Aorta (tissue), 5 donors: Measurements from ENCODE around the gene MEF2C. TPM values are rescaled to one million over a fixed set of nuclear protein-coding genes. Genes with fewer than 3 reads are reported as not detected.

ENCODE experiments used
- ATAC-seq: fragments of 200-7000 bp; cut with Tn5 transposase; one replicate; pipeline ENCODE4 v1.9.1; 2022; ENCODE audit warnings: moderate library complexity; ENCODE audit not compliant: low FRiP score
- DNase-seq, 2 donors: peaks; one replicate each; pipeline ENCODE4 v3.0.0-alpha.2; 2020
- H3K27ac ChIP-seq, 2 donors: one replicate each; pipeline ENCODE4 v1.5.1; 2013; ENCODE audit warnings: low read length in 2 of 2, mild to moderate bottlenecking in 2 of 2, moderate library complexity in 2 of 2, control low read depth in 1 of 2, inconsistent platforms in 1 of 2, low read depth in 1 of 2
- H3K27me3 ChIP-seq, 2 donors: one replicate each; pipeline ENCODE4 v1.6.1; 2013; ENCODE audit warnings: control low read depth in 1 of 2, low read length in 1 of 2, mild to moderate bottlenecking in 1 of 2, moderate library complexity in 1 of 2; ENCODE audit not compliant: insufficient read depth in 2 of 2, control insufficient read depth in 1 of 2
- H3K36me3 ChIP-seq, 2 donors: one replicate each; pipeline ENCODE4 v1.6.1; 2013; ENCODE audit warnings: control low read depth in 1 of 2, low read length in 1 of 2, mild to moderate bottlenecking in 1 of 2; ENCODE audit not compliant: insufficient read depth in 2 of 2, control insufficient read depth in 1 of 2
- H3K4me1 ChIP-seq, 2 donors: one replicate each; pipeline ENCODE4 v1.6.1; 2013; ENCODE audit warnings: low read length in 2 of 2, control low read depth in 1 of 2, mild to moderate bottlenecking in 1 of 2, moderate library complexity in 1 of 2; ENCODE audit not compliant: insufficient read depth in 2 of 2, control insufficient read depth in 1 of 2
- H3K4me3 ChIP-seq, 2 donors: one replicate each; pipeline ENCODE4 v1.5.1; 2013; ENCODE audit warnings: low read length in 2 of 2, control low read depth in 1 of 2, mild to moderate bottlenecking in 1 of 2
- H3K9me3 ChIP-seq: one replicate; pipeline ENCODE4 v1.6.1; 2013; ENCODE audit warnings: mild to moderate bottlenecking, low read length; ENCODE audit not compliant: control insufficient read depth
- WGBS, 2 donors: extraction: QIAGEN DNeasy Blood & Tissue Kit; methylation state at CpG; one replicate each; pipeline ENCODE4 v1.1.7; 2013; 5-methylcytosine and 5-hydroxymethylcytosine counted together
- intact Hi-C, 2 donors: fragments of 100-400 bp; cut with DNase I; formaldehyde crosslinking; loops; one replicate each; pipeline versions ENCODE4 v1.14.2 to v1.15.0; 2022
- polyA plus RNA-seq, 2 donors: library from polyadenylated mRNA; stranded (reverse); fragments of 200-250 nt; gene quantifications; one replicate each; pipeline ENCODE4 v1.2.3, GENCODE V29; 2013
- total RNA-seq, 2 donors: library from RNA; stranded (reverse); fragmentation: NEBNext Ultra II Directional; extraction: Animal tissue kit (Norgen Biotek cat#: 25700); gene quantifications; one replicate each; pipeline ENCODE4 v1.2.1, GENCODE V29; 2021
- donor health status: healthy with polysubstance abuse.
- donor health status: Bipolar disorder and iron deficiency.
- donor health status: DM: no; HTN: no; CAD: no.
- donor health status: DM: no; HTN: no; CAD: no.
- donor health status: DM: yes; HTN: yes; CAD: no.

MEF2C gene
- total and polyA plus RNA-seq, 4 donors: 22.0 to 186 (median 80.3) TPM

GRCh38 chr5:88890070-88890781 is 7.2 kb upstream of the MEF2C start:
- no peaks in the 10 kb centered on the region for H3K27me3 ChIP-seq
- intact Hi-C loops: no loop called here
- H3K4me3 ChIP-seq: peak overlapping the region; percentile 46 to 78
- ATAC-seq (no peak), DNase-seq (no peak)
- peaks cover 0 to 1% of the 10 kb centered on the region in 2 donors for H3K4me1 ChIP-seq
- peak overlapping the region; percentile 86 to 89 for H3K27ac ChIP-seq
- H3K36me3 ChIP-seq: no peaks in the 10 kb centered on the region
- no peaks in the 10 kb centered on the region for H3K9me3 ChIP-seq
- WGBS, 2 donors: 5 to 6% methylated on average over 10 of the region's 10 CpGs

GRCh38 chr5:88889189-88890069 is 6.4 kb upstream of the MEF2C start:
- WGBS, 2 donors: 1% methylated on average over 44 to 48 of the region's 48 CpGs
- H3K4me3 ChIP-seq: peak overlapping the region; percentile 46 to 78
- no peaks in the 10 kb centered on the region for H3K27me3 ChIP-seq
- H3K27ac ChIP-seq: peak overlapping the region; percentile 86 to 89
- no peaks in the 10 kb centered on the region for H3K36me3 ChIP-seq
- ATAC-seq (peak; percentile 90), DNase-seq (peak; percentile 83 to 89)
- H3K9me3 ChIP-seq: no peaks in the 10 kb centered on the region
- intact Hi-C loops: loop anchor here (5.0 to 10.0 kb wide), 7 partner anchors 73 to 1375 kb away; no protein-coding TSS in a partner anchor
- H3K4me1 ChIP-seq: peaks cover 0 to 1% of the 10 kb centered on the region in 2 donors

- Histone ChIP-seq H3K36me3 (no peaks in the 10 kb centered on the region), H3K9me3 (no peaks in the 10 kb centered on the region), H3K27me3 (no peaks in the 10 kb centered on the region), H3K4me1 (peaks cover 0 to 1% of the 10 kb centered on the region in 2 donors), H3K27ac (peak overlapping the region; percentile 86 to 89), H3K4me3 (peak overlapping the region; percentile 46 to 78)
- intact Hi-C loops: loop anchor here (5.0 to 10.0 kb wide), 7 partner anchors 73 to 1376 kb away; no protein-coding TSS in a partner anchor
- 1 to 2% methylated on average over 9 of the region's 9 CpGs for WGBS, 2 donors
- DNase-seq (no peak), ATAC-seq (no peak)
These were observed 5.8 kb upstream of the MEF2C start for GRCh38 chr5:88888848-88889188.

GRCh38 chr5:88888291-88888690 is 5.3 kb upstream of the MEF2C start:
- H3K36me3 ChIP-seq: no peaks in the 10 kb centered on the region
- H3K9me3 ChIP-seq: no peaks in the 10 kb centered on the region
- intact Hi-C loops: loop anchor here (5.0 to 10.0 kb wide), 7 partner anchors 74 to 1377 kb away; no protein-coding TSS in a partner anchor
- peak overlapping the region in 1 of 2 donors; percentile 8 for H3K4me3 ChIP-seq
- DNase-seq: no peak
- H3K27ac ChIP-seq: peak overlapping the region; percentile 30 to 88
- peaks cover 0 to 1% of the 10 kb centered on the region in 2 donors for H3K4me1 ChIP-seq
- no peak for ATAC-seq
- no peaks in the 10 kb centered on the region for H3K27me3 ChIP-seq

GRCh38 chr5:88887342-88887741 is 4.4 kb upstream of the MEF2C start:
- H3K36me3 ChIP-seq: no peaks in the 10 kb centered on the region
- intact Hi-C loops: loop anchor here (5.0 to 10.0 kb wide), 7 partner anchors 75 to 1377 kb away; no protein-coding TSS in a partner anchor

GRCh38 chr5:88886746-88887341 is 3.9 kb upstream of the MEF2C start:
- H3K4me3 ChIP-seq: peak overlapping the region; percentile 14 to 23
- ATAC-seq: no peak
- WGBS, 2 donors: 17 to 18% methylated on average over 4 of the region's 4 CpGs
- peak overlapping the region; percentile 79 to 98 for H3K27ac ChIP-seq
- peak in 1 of 2 donors; percentile 47 for DNase-seq
- intact Hi-C loops: loop anchor here (5.0 to 10.0 kb wide), 7 partner anchors 75 to 1378 kb away; no protein-coding TSS in a partner anchor
- peaks cover 0 to 1% of the 10 kb centered on the region in 2 donors for H3K4me1 ChIP-seq
- no peaks in the 10 kb centered on the region for H3K9me3 ChIP-seq
- no peaks in the 10 kb centered on the region for H3K36me3 ChIP-seq
- H3K27me3 ChIP-seq: no peaks in the 10 kb centered on the region

More at GRCh38 chr5:88887342-88887741, 4.4 kb upstream of the MEF2C start:
- no peak for ATAC-seq
- Histone ChIP-seq H3K4me3 (no peak overlapping the region), H3K4me1 (peaks cover 0 to 1% of the 10 kb centered on the region in 2 donors), H3K27me3 (no peaks in the 10 kb centered on the region), H3K9me3 (no peaks in the 10 kb centered on the region), H3K27ac (peak overlapping the region in 1 of 2 donors; percentile 79)
- WGBS, 2 donors: 18 to 33% methylated on average over 2 of the region's 2 CpGs
- DNase-seq: no peak

GRCh38 chr5:88886252-88886651 is 3.3 kb upstream of the MEF2C start:
- ATAC-seq: no peak
- peak overlapping the region in 1 of 2 donors; percentile 89 for H3K27ac ChIP-seq
- peak overlapping the region; percentile 53 to 82 for H3K4me3 ChIP-seq
- peaks cover 0 to 1% of the 10 kb centered on the region in 2 donors for H3K4me1 ChIP-seq
- intact Hi-C loops: loop anchor here (5.0 to 10.0 kb wide), 7 partner anchors 76 to 1379 kb away; no protein-coding TSS in a partner anchor
- H3K9me3 ChIP-seq: no peaks in the 10 kb centered on the region
- DNase-seq: no peak
- WGBS, 2 donors: 7 to 11% methylated on average over 1 of the region's 1 CpG
- no peaks in the 10 kb centered on the region for H3K36me3 ChIP-seq
- H3K27me3 ChIP-seq: no peaks in the 10 kb centered on the region

GRCh38 chr5:88885002-88885401 is 2.0 kb upstream of the MEF2C start:
- WGBS, 2 donors: 0 to 3% methylated on average over 1 of the region's 1 CpG
- Histone ChIP-seq H3K4me1 (peaks cover 0 to 1% of the 10 kb centered on the region in 2 donors), H3K36me3 (no peaks in the 10 kb centered on the region), H3K4me3 (no peak overlapping the region), H3K27ac (peak overlapping the region; percentile 48 to 74), H3K27me3 (no peaks in the 10 kb centered on the region), H3K9me3 (no peaks in the 10 kb centered on the region)
- no peak for ATAC-seq
- intact Hi-C loops: loop anchor here (5.0 to 10.0 kb wide), 7 partner anchors 77 to 1380 kb away; no protein-coding TSS in a partner anchor
- DNase-seq: no peak
